Subcutaneous abdominal adipose tissue (tissue), 5 donors: ENCODE results near the gene TCAP.
A peak's percentile ranks its signal among the peaks of the same experiment; 100 is the strongest.

Experiments
- H3K27ac ChIP-seq: one replicate; pipeline ENCODE4 v1.7.0; 2013; ENCODE audit warnings: low read depth, mild to moderate bottlenecking, inconsistent platforms, low read length, moderate library complexity
- H3K27me3 ChIP-seq, 5 donors: one replicate each; pipeline ENCODE4 v1.7.0; 2013; ENCODE audit warnings: low read length in 5 of 5, inconsistent platforms in 1 of 5; ENCODE audit not compliant: control insufficient read depth in 5 of 5, insufficient read depth in 4 of 5
- H3K36me3 ChIP-seq, 5 donors: one replicate each; pipeline ENCODE4 v1.7.0; 2013; ENCODE audit warnings: low read length in 5 of 5; ENCODE audit not compliant: control insufficient read depth in 5 of 5, insufficient read depth in 5 of 5
- H3K4me1 ChIP-seq, 5 donors: one replicate each; pipeline ENCODE4 v1.7.0; 2013; ENCODE audit warnings: low read length in 5 of 5, mild to moderate bottlenecking in 3 of 5, moderate library complexity in 1 of 5; ENCODE audit not compliant: control insufficient read depth in 5 of 5, insufficient read depth in 5 of 5
- H3K4me3 ChIP-seq, 5 donors: one replicate each; pipeline ENCODE4 v1.7.0; 2013; ENCODE audit warnings: low read length in 5 of 5, low read depth in 1 of 5
- H3K9ac ChIP-seq, 5 donors: one replicate each; pipeline ENCODE4 v1.7.0; 2013; ENCODE audit warnings: low read length in 5 of 5, mild to moderate bottlenecking in 4 of 5, moderate library complexity in 3 of 5
- H3K9me3 ChIP-seq, 5 donors: one replicate each; pipeline ENCODE4 v1.7.0; 2013; ENCODE audit warnings: low read length in 5 of 5; ENCODE audit not compliant: control insufficient read depth in 5 of 5
- donor health status: healthy.
- donor health status: healthy.
- donor health status: healthy.
- donor health status: healthy.
- donor health status: healthy.

TCAP gene

GRCh38 chr17:39659279-39660010, 5.7 kb upstream of the TCAP start:
- Histone ChIP-seq H3K27me3 (peaks cover 0 to under 1% (median 0%) of the 10 kb centered on the region in 5 donors), H3K4me1 (peaks cover 0 to 62% (median 24%) of the 10 kb centered on the region in 5 donors), H3K9me3 (no peaks in the 10 kb centered on the region), H3K9ac (peak overlapping the region in 1 of 5 donors; percentile 33), H3K36me3 (peaks cover 0 to 83% (median 59%) of the 10 kb centered on the region in 5 donors), H3K4me3 (peak overlapping the region in 4 of 5 donors; percentile 4 to 40 (median 28)), H3K27ac (peak overlapping the region; percentile 24)

DNA sequence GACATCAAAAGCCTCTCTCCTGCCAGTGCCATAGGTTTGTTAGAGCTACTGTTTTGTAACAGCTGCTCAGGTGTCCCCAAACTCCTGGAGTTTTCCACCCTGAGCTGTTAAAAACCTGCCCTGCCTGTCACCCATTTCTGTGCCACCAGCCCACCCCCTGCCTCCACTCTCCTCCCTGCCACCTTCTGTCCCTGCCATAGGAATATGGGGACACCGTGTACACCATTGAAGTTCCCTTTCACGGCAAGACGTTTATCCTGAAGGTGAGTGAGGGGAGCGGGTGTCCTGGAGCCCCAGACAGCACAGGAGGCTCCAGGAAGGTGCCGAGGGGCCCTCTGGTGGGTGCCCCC, 5.2 kb upstream of the TCAP start:
- Histone ChIP-seq H3K9ac (peak overlapping the region in 1 of 5 donors; percentile 33), H3K36me3 (peaks cover 0 to 77% (median 56%) of the 10 kb centered on the region in 5 donors), H3K4me3 (peak overlapping the region in 4 of 5 donors; percentile 4 to 40 (median 28)), H3K27me3 (peaks cover 0 to 5% (median 0%) of the 10 kb centered on the region in 5 donors), H3K27ac (no peak overlapping the region), H3K9me3 (no peaks in the 10 kb centered on the region), H3K4me1 (peaks cover 0 to 62% (median 24%) of the 10 kb centered on the region in 5 donors)

DNA sequence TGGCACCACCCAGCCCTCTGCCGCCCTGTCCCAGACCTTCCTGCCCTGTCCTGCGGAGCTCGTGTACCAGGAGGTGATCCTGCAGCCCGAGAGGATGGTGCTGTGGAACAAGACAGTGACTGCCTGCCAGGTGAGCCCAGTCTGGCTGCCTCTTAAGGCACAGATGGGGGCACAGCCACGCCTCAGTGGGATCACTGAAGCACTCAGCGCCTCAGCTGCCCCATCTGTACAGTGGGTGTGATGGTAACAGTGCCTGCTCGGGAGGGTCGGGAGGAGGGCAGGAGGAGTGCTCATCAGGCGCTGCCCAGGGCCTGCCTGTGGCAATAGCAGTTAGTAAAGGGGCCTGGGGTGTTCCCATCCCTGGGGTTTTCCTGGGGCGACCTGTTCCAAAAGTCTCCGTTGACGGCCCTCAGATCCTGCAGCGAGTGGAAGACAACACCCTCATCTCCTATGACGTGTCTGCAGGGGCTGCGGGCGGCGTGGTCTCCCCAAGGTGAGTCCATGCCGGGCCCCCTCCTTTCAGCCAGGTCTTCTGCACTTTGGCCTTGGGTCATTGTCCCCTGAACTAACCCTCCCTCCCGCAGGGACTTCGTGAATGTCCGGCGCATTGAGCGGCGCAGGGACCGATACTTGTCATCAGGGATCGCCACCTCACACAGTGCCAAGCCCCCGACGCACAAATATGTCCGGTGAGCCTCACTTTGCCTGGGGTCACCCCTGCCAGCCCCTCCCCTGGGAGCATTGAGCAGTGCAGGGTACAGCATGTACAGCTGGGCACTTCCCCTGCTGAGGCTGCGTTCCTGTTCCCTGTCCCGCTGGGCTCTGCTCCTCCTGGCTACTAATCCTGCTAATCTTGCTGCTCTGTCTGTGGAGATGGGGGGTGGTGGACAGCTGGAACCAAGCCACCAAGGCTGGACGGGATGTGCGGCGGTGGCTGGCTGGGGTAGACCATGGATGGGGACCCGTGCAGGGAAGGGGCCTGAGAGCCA, 4.5 kb upstream of the TCAP start:
- Histone ChIP-seq H3K4me3 (peak overlapping the region in 3 of 5 donors; percentile 27 to 40 (median 28)), H3K9ac (peak overlapping the region in 2 of 5 donors; percentile 32 to 33), H3K36me3 (peaks cover 0 to 70% (median 56%) of the 10 kb centered on the region in 5 donors), H3K27ac (no peak overlapping the region), H3K9me3 (no peaks in the 10 kb centered on the region), H3K27me3 (peaks cover 0 to 10% (median 3%) of the 10 kb centered on the region in 5 donors), H3K4me1 (peaks cover 0 to 65% (median 24%) of the 10 kb centered on the region in 5 donors)

DNA sequence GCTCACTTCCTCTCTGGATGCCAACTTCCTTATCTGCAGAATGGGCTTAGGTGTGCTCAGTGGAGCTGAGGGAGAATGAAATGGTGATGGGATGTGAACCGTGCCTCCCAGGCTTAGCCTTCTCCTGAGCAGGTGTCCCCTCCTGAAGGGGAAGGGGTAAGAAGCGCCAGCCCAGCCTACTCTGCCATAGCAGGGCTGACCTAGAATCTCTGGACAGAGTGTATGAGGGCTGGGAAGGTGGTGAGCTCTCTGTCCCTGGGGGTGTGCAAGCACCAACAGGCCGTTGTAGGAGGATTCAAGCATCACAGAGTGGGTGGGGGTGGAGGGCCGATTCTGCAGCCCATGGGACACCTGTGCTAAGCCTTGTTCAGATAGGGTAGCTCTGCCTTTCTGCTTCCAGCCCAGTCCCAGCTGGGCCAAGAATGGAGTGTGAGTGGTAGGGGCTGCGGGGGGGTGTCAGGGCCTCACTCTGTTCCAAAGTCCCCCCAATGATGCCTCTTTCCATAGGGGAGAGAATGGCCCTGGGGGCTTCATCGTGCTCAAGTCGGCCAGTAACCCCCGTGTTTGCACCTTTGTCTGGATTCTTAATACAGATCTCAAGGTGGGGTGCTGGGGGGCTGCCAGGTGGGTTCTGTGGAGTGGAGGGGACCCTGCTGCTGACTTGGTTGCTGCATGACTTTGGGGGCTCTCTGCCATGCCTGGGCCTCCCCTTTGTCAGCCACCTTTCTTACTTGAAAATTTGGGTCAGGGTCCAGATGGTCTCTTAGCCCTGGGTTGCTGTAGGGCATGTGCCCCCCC, 3.2 kb upstream of the TCAP start:
- no peak overlapping the region for H3K9ac ChIP-seq
- H3K9me3 ChIP-seq: no peaks in the 10 kb centered on the region
- H3K36me3 ChIP-seq: peaks cover 0 to 59% (median 50%) of the 10 kb centered on the region in 5 donors
- H3K4me3 ChIP-seq: peak overlapping the region in 1 of 5 donors; percentile 40
- H3K27me3 ChIP-seq: peaks cover 7 to 20% (median 14%) of the 10 kb centered on the region in 5 donors
- peaks cover 2 to 77% (median 30%) of the 10 kb centered on the region in 5 donors for H3K4me1 ChIP-seq
- H3K27ac ChIP-seq: no peak overlapping the region

GRCh38 chr17:39662551-39663339, 2.4 kb upstream of the TCAP start:
- peaks cover 0 to 54% (median 47%) of the 10 kb centered on the region in 5 donors for H3K36me3 ChIP-seq

DNA sequence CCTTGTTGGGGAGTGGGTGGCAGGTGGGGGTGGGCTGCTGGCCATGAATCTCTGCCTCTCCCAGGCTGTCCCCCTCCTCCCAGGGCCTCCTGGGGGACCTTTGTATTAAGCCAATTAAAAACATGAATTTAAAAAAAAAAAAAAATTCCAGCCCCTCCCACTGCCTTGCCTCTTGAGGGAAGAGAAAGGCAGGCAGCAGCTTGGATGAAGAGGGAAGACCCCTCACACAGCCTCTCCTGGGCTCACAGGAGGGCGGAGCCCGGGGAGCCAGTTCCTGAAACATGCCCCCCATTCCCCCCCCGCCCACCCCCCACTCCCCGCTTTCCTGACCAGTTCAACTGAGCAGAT, 1.8 kb upstream of the TCAP start:
- H3K36me3 ChIP-seq: peaks cover 0 to 48% (median 45%) of the 10 kb centered on the region in 5 donors
- no peak overlapping the region for H3K4me3 ChIP-seq
- no peak overlapping the region for H3K9ac ChIP-seq
- H3K9me3 ChIP-seq: no peaks in the 10 kb centered on the region
- no peak overlapping the region for H3K27ac ChIP-seq
- H3K4me1 ChIP-seq: peaks cover 2 to 80% (median 39%) of the 10 kb centered on the region in 5 donors
- peaks cover 10 to 24% (median 22%) of the 10 kb centered on the region in 5 donors for H3K27me3 ChIP-seq

More at GRCh38 chr17:39662551-39663339, 2.4 kb upstream of the TCAP start:
- H3K9ac ChIP-seq: no peak overlapping the region
- H3K4me3 ChIP-seq: no peak overlapping the region
- peaks cover 2 to 83% (median 36%) of the 10 kb centered on the region in 5 donors for H3K4me1 ChIP-seq
- no peak overlapping the region for H3K27ac ChIP-seq
- no peaks in the 10 kb centered on the region for H3K9me3 ChIP-seq
- H3K27me3 ChIP-seq: peaks cover 10 to 24% (median 21%) of the 10 kb centered on the region in 5 donors

- Histone ChIP-seq H3K27me3 (peaks cover 13 to 28% (median 28%) of the 10 kb centered on the region in 5 donors), H3K9ac (no peak overlapping the region), H3K4me3 (no peak overlapping the region), H3K36me3 (peaks cover 0 to 42% (median 39%) of the 10 kb centered on the region in 5 donors), H3K4me1 (peaks cover 3 to 80% (median 44%) of the 10 kb centered on the region in 5 donors), H3K27ac (no peak overlapping the region), H3K9me3 (no peaks in the 10 kb centered on the region)
Observed at GRCh38 chr17:39663688-39664580, 1.2 kb upstream of the TCAP start.

DNA sequence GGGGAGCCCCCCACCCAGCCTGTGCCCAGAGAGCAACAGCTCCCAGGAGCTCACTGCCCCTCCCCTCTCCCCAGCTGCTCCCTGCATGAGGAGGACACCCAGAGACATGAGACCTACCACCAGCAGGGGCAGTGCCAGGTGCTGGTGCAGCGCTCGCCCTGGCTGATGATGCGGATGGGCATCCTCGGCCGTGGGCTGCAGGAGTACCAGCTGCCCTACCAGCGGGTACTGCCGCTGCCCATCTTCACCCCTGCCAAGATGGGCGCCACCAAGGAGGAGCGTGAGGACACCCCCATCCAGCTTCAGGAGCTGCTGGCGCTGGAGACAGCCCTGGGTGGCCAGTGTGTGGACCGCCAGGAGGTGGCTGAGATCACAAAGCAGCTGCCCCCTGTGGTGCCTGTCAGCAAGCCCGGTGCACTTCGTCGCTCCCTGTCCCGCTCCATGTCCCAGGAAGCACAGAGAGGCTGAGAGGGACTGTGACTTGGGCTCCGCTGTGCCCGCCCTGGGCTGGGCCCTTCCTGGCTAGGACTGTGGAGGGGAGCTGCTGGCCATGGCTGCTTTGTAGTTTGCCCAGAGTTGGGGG, 584 bp downstream of the TCAP start:
- H3K9me3 ChIP-seq: no peaks in the 10 kb centered on the region
- H3K27me3 ChIP-seq: peaks cover 24 to 45% (median 42%) of the 10 kb centered on the region in 5 donors
- peaks cover 0 to 25% (median 24%) of the 10 kb centered on the region in 5 donors for H3K36me3 ChIP-seq
- peaks cover 2 to 63% (median 32%) of the 10 kb centered on the region in 5 donors for H3K4me1 ChIP-seq
- no peak overlapping the region for H3K9ac ChIP-seq
- no peak overlapping the region for H3K27ac ChIP-seq
- H3K4me3 ChIP-seq: no peak overlapping the region
